K562 (cell line): ENCODE measurements around the gene DRC1. TPM values are rescaled to one million over a fixed set of nuclear protein-coding genes. Genes with fewer than 3 reads are reported as not detected.

Experiments used
- ATAC-seq: fragments of 200-7000 bp; cut with Tn5 transposase; 3 replicates; pipeline ENCODE4 v1.9.1; 2020; ENCODE audit warnings: moderate library complexity
- BruUV-seq: library from RNA; stranded (reverse); fragments of 400-500 nt; replicated peaks from 2 replicates; lab custom pipeline; 2021; lab: Mats Ljungman, UMichigan
- CTCF ChIA-PET: fragments of 300-600 bp; formaldehyde crosslinking; extraction: SDS; loops from one replicate; lab custom pipeline; 2021; ENCODE audit warnings: low intra/inter-chr PET ratio; lab: Yijun Ruan, JAX
- POLR2A ChIA-PET: fragments of 300-600, 350-650 bp; sonication (Branson Sonifier 250); formaldehyde crosslinking; extraction: SDS; loops from one replicate; lab custom pipeline; 2021; ENCODE audit warnings: antibody characterized with exemption, inconsistent platforms; lab: Yijun Ruan, JAX
- DNase-seq, 4 experiments: peaks; one replicate each; pipeline versions ENCODE4 v3.0.0 to v3.0.0-alpha.2; 2011 to 2018; ENCODE audit warnings: low spot score in 3 of 4, mixed read lengths in 3 of 4; ENCODE audit errors: extremely low read depth in 1 of 4
- FAIRE-seq: peaks from 2 replicates; lab custom pipeline; 2011; peaks lifted over from hg19 to GRCh38; lab: Jason Lieb, UNC
- H2AFZ ChIP-seq: 2 replicates; pipeline ENCODE4 v1.6.0; 2011; ENCODE audit warnings: low read depth, low read length, control low read depth, inconsistent platforms
- H3K27ac ChIP-seq: fragments of 200-600 bp; 3 replicates; pipeline ENCODE4 v1.8.0; 2011; ENCODE audit warnings: low read depth, mild to moderate bottlenecking, control low read depth, inconsistent platforms, low read length, moderate library complexity, mixed read lengths; ENCODE audit errors: extremely low read depth
- H3K27me3 ChIP-seq, 2 experiments: fragments of 300-600 bp in 1 of 2; 2 replicates in 1 of 2; 3 replicates in 1 of 2; pipeline versions ENCODE4 v1.6.0 to v1.8.0; 2011; ENCODE audit warnings: inconsistent platforms in 2 of 2, low read length in 2 of 2, mild to moderate bottlenecking in 1 of 2, mixed read lengths in 1 of 2, moderate library complexity in 1 of 2; ENCODE audit not compliant: control insufficient read depth in 2 of 2, insufficient read depth in 2 of 2
- H3K36me3 ChIP-seq: fragments of 300-600 bp; 3 replicates; pipeline ENCODE4 v1.8.0; 2011; ENCODE audit warnings: mild to moderate bottlenecking, low read length, inconsistent platforms; ENCODE audit not compliant: control insufficient read depth, insufficient read depth
- H3K4me1 ChIP-seq, 2 experiments: fragments of 200-600 bp in 1 of 2; replicated peaks in 1 of 2; 2 replicates in 1 of 2; 3 replicates in 1 of 2; pipeline versions ENCODE4 v1.5.1 to v1.8.0; 2011; ENCODE audit warnings: inconsistent platforms in 2 of 2, low read length in 2 of 2, mild to moderate bottlenecking in 1 of 2, mixed read lengths in 1 of 2, moderate library complexity in 1 of 2; ENCODE audit not compliant: control insufficient read depth in 2 of 2, insufficient read depth in 2 of 2
- H3K4me2 ChIP-seq: 2 replicates; pipeline ENCODE4 v1.6.1; 2011; ENCODE audit warnings: low read length, control low read depth, inconsistent platforms, mixed read lengths; ENCODE audit not compliant: insufficient read depth
- H3K4me3 ChIP-seq: fragments of 200-600 bp; sonication (generic), shearing (Covaris generic); 2 replicates; pipeline ENCODE4 v1.5.1; 2016; ENCODE audit warnings: control low read depth, inconsistent platforms
- H3K79me2 ChIP-seq: fragments of 200-600 bp; 3 replicates; pipeline ENCODE4 v1.8.0; 2011; ENCODE audit warnings: low read length, inconsistent platforms; ENCODE audit not compliant: control insufficient read depth, insufficient read depth
- H3K9ac ChIP-seq, 2 experiments: 2 replicates each; pipeline versions ENCODE4 v1.6.0 to v1.6.1; 2011; ENCODE audit warnings: low read depth in 2 of 2, low read length in 2 of 2, control low read depth in 1 of 2, inconsistent platforms in 1 of 2, mild to moderate bottlenecking in 1 of 2, mixed read lengths in 1 of 2; ENCODE audit not compliant: insufficient read depth in 1 of 2
- H3K9me1 ChIP-seq: one replicate; pipeline ENCODE4 v1.6.0; 2011; ENCODE audit warnings: inconsistent platforms, mild to moderate bottlenecking, low read length, moderate library complexity; ENCODE audit not compliant: control insufficient read depth, insufficient read depth
- H3K9me3 ChIP-seq: replicated peaks from 2 replicates; pipeline ENCODE4 v1.5.1; 2011; ENCODE audit warnings: low read depth, low read length, inconsistent platforms; ENCODE audit not compliant: control insufficient read depth, insufficient read depth
- H4K20me1 ChIP-seq: replicated peaks from 2 replicates; pipeline ENCODE4 v1.6.1; 2011; ENCODE audit warnings: low read length, inconsistent platforms, mixed read lengths; ENCODE audit not compliant: control insufficient read depth, insufficient read depth
- CEBPB ChIP-seq: fragments of 450-650 bp; IDR thresholded peaks from 2 replicates; pipeline ENCODE4 v1.6.1; 2016; ENCODE audit warnings: missing genetic modification characterization, missing compliant biosample characterization
- CHAMP1 ChIP-seq: fragments of 450-650 bp; IDR thresholded peaks from 2 replicates; pipeline ENCODE4 v1.6.1; 2016; ENCODE audit warnings: mild to moderate bottlenecking
- CREB5 ChIP-seq: fragments of 250-450 bp; sonication (Bioruptor Pico); IDR thresholded peaks from 2 replicates; pipeline ENCODE4 v1.5.0; 2020; ENCODE audit warnings: mild to moderate bottlenecking
- ELF1 ChIP-seq: fragments of 200-800 bp; sonication (Bioruptor generic); IDR thresholded peaks from 2 replicates; pipeline ENCODE4 v1.6.1; 2016; ENCODE audit warnings: missing genetic modification characterization, missing compliant biosample characterization
- GABPA ChIP-seq: fragments of 200-800 bp; sonication (Bioruptor generic); conservative IDR thresholded peaks from 2 replicates; pipeline ENCODE4 v1.6.1; 2016; ENCODE audit warnings: low read depth, missing genetic modification characterization, missing compliant biosample characterization
- GATA2 ChIP-seq: sonication (generic); formaldehyde crosslinking; IDR thresholded peaks from 2 replicates; pipeline ENCODE4 v1.4.0; 2020; ENCODE audit warnings: mild to moderate bottlenecking, missing genetic modification reagents
- KLF1 ChIP-seq: fragments of 450-650 bp; IDR thresholded peaks from 2 replicates; pipeline ENCODE4 v1.6.1; 2016; ENCODE audit warnings: missing genetic modification characterization, missing compliant biosample characterization
- PRPF4 ChIP-seq: fragments of 200-400 bp; formaldehyde crosslinking; IDR thresholded peaks from one replicate; pipeline ENCODE4 v1.6.1; 2017; ENCODE audit warnings: low read length, low read depth, mild to moderate bottlenecking; ENCODE audit not compliant: insufficient read depth, poor library complexity, severe bottlenecking
- TCF3 ChIP-seq: sonication (generic); formaldehyde crosslinking; IDR thresholded peaks from 2 replicates; pipeline ENCODE4 v1.4.0; 2020; ENCODE audit warnings: mild to moderate bottlenecking, missing genetic modification reagents
- TOE1 ChIP-seq, 2 experiments: fragments of 450-650 bp in 1 of 2; sonication (generic) in 1 of 2; formaldehyde crosslinking in 1 of 2; IDR thresholded peaks; 2 replicates each; pipeline versions ENCODE4 v1.7.1 to v1.8.0; 2016 to 2022; ENCODE audit warnings: borderline replicate concordance in 2 of 2, mild to moderate bottlenecking in 2 of 2, antibody characterized with exemption in 1 of 2, inconsistent platforms in 1 of 2, low read depth in 1 of 2, missing genetic modification reagents in 1 of 2, moderate library complexity in 1 of 2
- ZNF134 ChIP-seq: fragments of 250-450 bp; sonication (Bioruptor Pico); conservative IDR thresholded peaks from 2 replicates; pipeline ENCODE4 v1.4.0; 2020
- ZNF445 ChIP-seq: fragments of 250-450 bp; sonication (Bioruptor Pico); IDR thresholded peaks from 2 replicates; pipeline ENCODE4 v1.4.0; 2020; ENCODE audit warnings: low read depth, mild to moderate bottlenecking, moderate library complexity
- ZNF778 ChIP-seq: fragments of 450-650 bp; formaldehyde crosslinking; IDR thresholded peaks from 2 replicates; pipeline ENCODE4 v1.4.0; 2020; ENCODE audit warnings: mild to moderate bottlenecking, moderate library complexity
- WGBS: fragments of 100-300 bp; shearing (Covaris generic); methylation state at CpG from one replicate; pipeline ENCODE4 v1.1.6; 2016; ENCODE audit warnings: low coverage, mixed read lengths; ENCODE audit not compliant: insufficient coverage; ENCODE audit errors: missing lambda C conversion rate; 5-methylcytosine and 5-hydroxymethylcytosine counted together
- in situ Hi-C: fragments of 300-500 bp; cut with MboI; formaldehyde crosslinking; loops from 4 replicates; pipeline ENCODE4 v1.15.0; 2018; ENCODE audit warnings: inconsistent platforms, mixed read lengths
- intact Hi-C: fragments of 100-400 bp; cut with micrococcal nuclease; formaldehyde crosslinking; loops from 2 replicates; pipeline ENCODE4 v1.14.2; 2022
- polyA plus RNA-seq, 8 experiments: library from polyadenylated mRNA; depleted of rRNA in 4 of 8; stranded (reverse) in 5 of 8; unstranded in 3 of 8; fragments of >200 nt; fragmentation: Nextera tagmentation in 2 of 8; fragmentation: Illumina TruSeq in 1 of 8; extraction: Ambion mirVana in 2 of 8; extraction: Trizol in 1 of 8; gene quantifications; 2 replicates each; pipeline versions ENCODE4 v1.2.1 to v1.2.3, GENCODE V29; 2011 to 2014; ENCODE audit warnings: inconsistent platforms in 1 of 8, missing spikeins in 1 of 8
- total RNA-seq, 7 experiments: library from RNA; depleted of rRNA in 6 of 7; stranded (reverse); fragments of >200 nt in 6 of 7; fragmentation: Illumina TruSeq in 2 of 7; extraction: Trizol in 2 of 7; gene quantifications; 2 replicates each; pipeline versions ENCODE4 v1.2.1 to v1.2.3, GENCODE V29; 2011 to 2021; ENCODE audit warnings: low replicate concordance in 1 of 7
- TF ChIP-seq, protein P1 (sequence below): sonication (generic); formaldehyde crosslinking; IDR thresholded peaks from 2 replicates; pipeline ENCODE4 v1.4.0; 2020; ENCODE audit warnings: mild to moderate bottlenecking, missing genetic modification reagents
- TF ChIP-seq, protein P2 (sequence below): sonication (generic); formaldehyde crosslinking; IDR thresholded peaks from 2 replicates; pipeline ENCODE4 v1.8.0; 2023; ENCODE audit warnings: mild to moderate bottlenecking, missing genetic modification reagents

Gene DRC1
- total and polyA plus RNA-seq, 9 of the 15 experiments (the other 6 are each of a cell fraction or from before 2014, with no cell fraction given) = 0.07 to 0.10 TPM; not detected in 7

GRCh38 chr2:26491563-26492167 is 89.9 kb downstream of the DRC1 start:
- BruUV-seq = no TSS peak
- Histone ChIP-seq H3K4me1 (peaks cover 17 to 27% of the 10 kb centered on the region in 2 experiments), H3K27ac (no peak overlapping the region), H3K9me3 (no peaks in the 10 kb centered on the region), H2AFZ (no peak overlapping the region), H3K79me2 (no peaks in the 10 kb centered on the region), H3K9me1 (no peaks in the 10 kb centered on the region), H3K4me3 (no peak overlapping the region), H4K20me1 (no peaks in the 10 kb centered on the region), H3K27me3 (peaks cover 2 to 24% of the 10 kb centered on the region in 2 experiments; a peak in 3 of 5 replicates), H3K4me2 (no peak overlapping the region), H3K36me3 (no peaks in the 10 kb centered on the region), H3K9ac (no peak overlapping the region)
- DNase-seq = no peak
- intact Hi-C loops (no loop called here), in situ Hi-C loops (no loop called here)
- WGBS = 57% methylated on average over 8 of the region's 8 CpGs
- POLR2A ChIA-PET = interaction anchor here (0.6 to 1.2 kb wide), 2 partner anchors 11 to 349 kb away, joined by 4 read pairs; no protein-coding TSS in a partner anchor
- CTCF ChIA-PET = no interaction called here
- ATAC-seq = no peak
- no peak for FAIRE-seq
- TF ChIP-seq ZNF134 (CRISPR knock-in tag) = no peak
- no peak for TF ChIP-seq CEBPB (tag)
- no peak for TF ChIP-seq CREB5 (CRISPR knock-in tag)
- no peak for TF ChIP-seq KLF1
- TF ChIP-seq PRPF4 = no peak
- TF ChIP-seq CHAMP1 = no peak
- TF ChIP-seq TCF3 (CRISPR knock-in tag) = no peak
- TF ChIP-seq GABPA (tag) = no peak
- no peak for TF ChIP-seq ELF1 (tag)
- TF ChIP-seq TOE1 (IDR thresholded peaks at IDR 0.05; ENCODE audit: borderline replicate concordance) = no peak
- no peak for TF ChIP-seq TOE1 (CRISPR knock-in tag; IDR thresholded peaks at IDR 0.05; ENCODE audit: borderline replicate concordance, low read depth)
- TF ChIP-seq ZNF778 (CRISPR knock-in tag) = no peak
- TF ChIP-seq ZNF445 (CRISPR knock-in tag) = no peak
- TF ChIP-seq GATA2 (CRISPR knock-in tag) = no peak
- TF ChIP-seq, protein P1, sequence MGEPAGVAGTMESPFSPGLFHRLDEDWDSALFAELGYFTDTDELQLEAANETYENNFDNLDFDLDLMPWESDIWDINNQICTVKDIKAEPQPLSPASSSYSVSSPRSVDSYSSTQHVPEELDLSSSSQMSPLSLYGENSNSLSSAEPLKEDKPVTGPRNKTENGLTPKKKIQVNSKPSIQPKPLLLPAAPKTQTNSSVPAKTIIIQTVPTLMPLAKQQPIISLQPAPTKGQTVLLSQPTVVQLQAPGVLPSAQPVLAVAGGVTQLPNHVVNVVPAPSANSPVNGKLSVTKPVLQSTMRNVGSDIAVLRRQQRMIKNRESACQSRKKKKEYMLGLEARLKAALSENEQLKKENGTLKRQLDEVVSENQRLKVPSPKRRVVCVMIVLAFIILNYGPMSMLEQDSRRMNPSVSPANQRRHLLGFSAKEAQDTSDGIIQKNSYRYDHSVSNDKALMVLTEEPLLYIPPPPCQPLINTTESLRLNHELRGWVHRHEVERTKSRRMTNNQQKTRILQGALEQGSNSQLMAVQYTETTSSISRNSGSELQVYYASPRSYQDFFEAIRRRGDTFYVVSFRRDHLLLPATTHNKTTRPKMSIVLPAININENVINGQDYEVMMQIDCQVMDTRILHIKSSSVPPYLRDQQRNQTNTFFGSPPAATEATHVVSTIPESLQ (CRISPR knock-in tag) = no peak
- TF ChIP-seq, protein P2, sequence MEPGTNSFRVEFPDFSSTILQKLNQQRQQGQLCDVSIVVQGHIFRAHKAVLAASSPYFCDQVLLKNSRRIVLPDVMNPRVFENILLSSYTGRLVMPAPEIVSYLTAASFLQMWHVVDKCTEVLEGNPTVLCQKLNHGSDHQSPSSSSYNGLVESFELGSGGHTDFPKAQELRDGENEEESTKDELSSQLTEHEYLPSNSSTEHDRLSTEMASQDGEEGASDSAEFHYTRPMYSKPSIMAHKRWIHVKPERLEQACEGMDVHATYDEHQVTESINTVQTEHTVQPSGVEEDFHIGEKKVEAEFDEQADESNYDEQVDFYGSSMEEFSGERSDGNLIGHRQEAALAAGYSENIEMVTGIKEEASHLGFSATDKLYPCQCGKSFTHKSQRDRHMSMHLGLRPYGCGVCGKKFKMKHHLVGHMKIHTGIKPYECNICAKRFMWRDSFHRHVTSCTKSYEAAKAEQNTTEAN (CRISPR knock-in tag) = no peak
